SU-DHL-6 (cell line): ENCODE data around the gene ZNF618.

Experiments used
- H2AFZ ChIP-seq: fragments of 200-600 bp; sonication (generic); 2 replicates; pipeline ENCODE4 v1.6.1; 2014; ENCODE audit warnings: low read depth, mild to moderate bottlenecking, moderate library complexity, mixed read lengths, antibody characterized with exemption, low read length; ENCODE audit not compliant: severe bottlenecking
- H3F3A ChIP-seq: fragments of 200-600 bp; shearing (Covaris generic); 2 replicates; pipeline ENCODE4 v1.6.0; 2016; ENCODE audit warnings: antibody characterized with exemption, mild to moderate bottlenecking; ENCODE audit not compliant: insufficient read depth
- H3K27ac ChIP-seq: fragments of 200-600 bp; sonication (generic); 2 replicates; pipeline ENCODE4 v1.5.1; 2016; ENCODE audit warnings: low read depth, mild to moderate bottlenecking, low read length, moderate library complexity, mixed read lengths
- H3K27me3 ChIP-seq: fragments of 200-600 bp; sonication (generic), shearing (Covaris generic); 2 replicates; pipeline ENCODE4 v1.6.0; 2014; ENCODE audit warnings: mild to moderate bottlenecking, low read length
- H3K36me3 ChIP-seq: fragments of 200-600 bp; sonication (generic); 2 replicates; pipeline ENCODE4 v1.6.1; 2014; ENCODE audit warnings: mild to moderate bottlenecking, low read length, mixed read lengths
- H3K4me2 ChIP-seq: fragments of 300-600, 200-600 bp; shearing (Covaris generic), sonication (generic); 2 replicates; pipeline ENCODE4 v1.6.0; 2014; ENCODE audit warnings: low read length, low read depth, mild to moderate bottlenecking; ENCODE audit not compliant: poor library complexity, severe bottlenecking
- H3K4me3 ChIP-seq: fragments of 200-600 bp; sonication (generic); 2 replicates; pipeline ENCODE4 v1.5.1; 2014; ENCODE audit warnings: antibody characterized with exemption, low read length, mild to moderate bottlenecking, mixed read lengths; ENCODE audit not compliant: insufficient read depth, poor library complexity, severe bottlenecking
- H3K79me2 ChIP-seq: fragments of 200-600 bp; sonication (generic); 2 replicates; pipeline ENCODE4 v1.6.1; 2014; ENCODE audit warnings: mild to moderate bottlenecking, low read length, moderate library complexity; ENCODE audit not compliant: insufficient read depth
- H3K9ac ChIP-seq: fragments of 200-600 bp; sonication (generic); 2 replicates; pipeline ENCODE4 v1.7.0; 2014; ENCODE audit warnings: mild to moderate bottlenecking, low read length
- H3K9me2 ChIP-seq: fragments of 200-600 bp; sonication (generic); replicated peaks from 2 replicates; pipeline ENCODE4 v1.6.1; 2014; ENCODE audit warnings: low read length; ENCODE audit not compliant: insufficient read depth
- H3K9me3 ChIP-seq: fragments of 200-600 bp; sonication (generic); 2 replicates; pipeline ENCODE4 v1.6.1; 2014; ENCODE audit warnings: low read length, mixed read lengths; ENCODE audit not compliant: insufficient read depth
- H4K20me1 ChIP-seq: fragments of 200-600 bp; sonication (generic); 2 replicates; pipeline ENCODE4 v1.6.1; 2014; ENCODE audit warnings: low read depth, mild to moderate bottlenecking, antibody characterized with exemption, low read length, moderate library complexity, mixed read lengths
- CTCF ChIP-seq: fragments of 200-600 bp; sonication (generic); IDR thresholded peaks from one replicate; pipeline ENCODE4 v1.5.1; 2017; ENCODE audit warnings: antibody characterized with exemption, mild to moderate bottlenecking, low read length, moderate library complexity; ENCODE audit not compliant: insufficient read depth, poor library complexity, severe bottlenecking
- EZH2phosphoT487 ChIP-seq: fragments of 200-600 bp; sonication (generic), shearing (Covaris generic); conservative IDR thresholded peaks from 2 replicates; pipeline ENCODE4 v1.6.1; 2018; ENCODE audit warnings: mild to moderate bottlenecking, antibody characterized with exemption, low read length, moderate library complexity, mixed read lengths

Gene ZNF618

DNA sequence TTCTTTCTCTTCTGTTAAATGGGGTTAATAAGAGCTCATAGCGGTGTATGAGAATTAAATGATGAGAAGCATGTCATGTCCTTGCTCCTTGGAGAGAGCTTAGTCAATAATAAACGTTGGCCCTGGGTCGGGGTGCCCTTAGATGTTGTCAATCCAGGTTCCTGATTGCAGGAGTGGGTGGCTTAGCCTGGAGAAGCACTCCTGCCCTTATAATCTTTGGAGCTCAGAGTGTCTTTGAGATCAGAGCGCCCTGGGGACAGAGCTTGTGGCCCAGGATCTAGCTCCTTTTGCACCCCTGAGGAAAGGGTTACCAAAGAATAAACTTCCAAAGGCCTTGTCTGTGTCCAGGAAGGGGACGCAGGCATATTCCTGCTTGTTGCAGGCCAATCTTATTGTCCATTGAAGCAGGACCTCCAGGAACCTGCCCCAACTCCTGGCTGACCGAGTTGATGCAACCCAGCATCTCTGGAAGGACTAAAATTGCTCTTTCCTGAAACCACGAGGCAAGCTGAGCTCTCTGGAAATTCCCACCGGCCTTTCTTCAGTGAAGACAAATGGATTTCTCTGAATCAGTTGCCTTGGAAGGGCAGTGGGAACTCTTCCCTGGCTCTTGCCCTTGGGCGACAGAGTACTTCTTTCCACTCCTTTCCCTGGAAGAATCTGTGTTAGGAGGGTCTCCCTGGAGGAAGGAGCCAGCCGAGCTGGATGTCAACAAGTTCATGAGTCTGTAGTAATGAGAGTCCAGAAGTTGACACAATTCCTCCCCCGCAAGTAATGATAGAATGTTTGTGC is 208.4 kb downstream of the ZNF618 start:
- H3K36me3 ChIP-seq: no peaks in the 10 kb centered on the region
- no peaks in the 10 kb centered on the region for H4K20me1 ChIP-seq
- TF ChIP-seq EZH2phosphoT487 (no peak), CTCF (no peak)
- H2AFZ ChIP-seq: no peak overlapping the region
- no peaks in the 10 kb centered on the region for H3K79me2 ChIP-seq
- no peaks in the 10 kb centered on the region for H3K9me2 ChIP-seq
- no peaks in the 10 kb centered on the region for H3F3A ChIP-seq
- no peak overlapping the region for H3K9ac ChIP-seq
- no peak overlapping the region for H3K27ac ChIP-seq
- no peak overlapping the region for H3K4me3 ChIP-seq
- H3K4me2 ChIP-seq: no peak overlapping the region
- no peaks in the 10 kb centered on the region for H3K27me3 ChIP-seq
- H3K9me3 ChIP-seq: no peaks in the 10 kb centered on the region

- no peaks in the 10 kb centered on the region for H3K27me3 ChIP-seq
- no peak overlapping the region for H2AFZ ChIP-seq
- H3K9me3 ChIP-seq: no peaks in the 10 kb centered on the region
- no peaks in the 10 kb centered on the region for H3F3A ChIP-seq
- no peaks in the 10 kb centered on the region for H3K9me2 ChIP-seq
- H3K27ac ChIP-seq: no peak overlapping the region
- no peak overlapping the region for H3K4me2 ChIP-seq
- no peaks in the 10 kb centered on the region for H3K36me3 ChIP-seq
- no peaks in the 10 kb centered on the region for H3K79me2 ChIP-seq
- TF ChIP-seq EZH2phosphoT487 (no peak), CTCF (no peak)
- H3K9ac ChIP-seq: no peak overlapping the region
- H3K4me3 ChIP-seq: no peak overlapping the region
- no peaks in the 10 kb centered on the region for H4K20me1 ChIP-seq
These were observed 209.3 kb downstream of the ZNF618 start for GRCh38 chr9:114085387-114085789.

GRCh38 chr9:114086009-114086408 is 209.9 kb downstream of the ZNF618 start:
- Histone ChIP-seq H3K9ac (no peak overlapping the region), H3K9me2 (no peaks in the 10 kb centered on the region), H2AFZ (no peak overlapping the region), H3K4me3 (no peak overlapping the region), H3K79me2 (no peaks in the 10 kb centered on the region), H4K20me1 (no peaks in the 10 kb centered on the region), H3K9me3 (no peaks in the 10 kb centered on the region), H3K27ac (no peak overlapping the region), H3K36me3 (no peaks in the 10 kb centered on the region), H3K27me3 (no peaks in the 10 kb centered on the region), H3F3A (no peaks in the 10 kb centered on the region), H3K4me2 (no peak overlapping the region)
- TF ChIP-seq EZH2phosphoT487 (no peak), CTCF (no peak)
